GM23338 (cell line): Measurements from ENCODE around the gene MPPED2. TPM values are rescaled to one million over a fixed set of nuclear protein-coding genes. Genes with fewer than 3 reads are reported as not detected.

Experiments
- ATAC-seq: fragments of 200-7000 bp; cut with Tn5 transposase; 3 replicates; pipeline ENCODE4 v1.9.1; 2020
- DNase-seq: peaks from one replicate; pipeline ENCODE4 v3.0.0-alpha.2; 2015; ENCODE audit warnings: low spot score
- H2AFZ ChIP-seq: fragments of 200-600 bp; sonication (generic); 2 replicates; pipeline ENCODE4 v1.8.0; 2016; ENCODE audit warnings: antibody characterized with exemption, mild to moderate bottlenecking, moderate library complexity
- H3F3A ChIP-seq: fragments of 200-600 bp; sonication (generic); replicated peaks from 2 replicates; pipeline ENCODE4 v1.8.0; 2017; ENCODE audit warnings: antibody characterized with exemption, mixed run types, low read depth
- H3K27ac ChIP-seq: fragments of 200-600 bp; sonication (generic); 2 replicates; pipeline ENCODE4 v1.6.1; 2016; ENCODE audit warnings: low read depth
- H3K27me3 ChIP-seq: fragments of 200-600 bp; sonication (generic); 2 replicates; pipeline ENCODE4 v1.8.0; 2016; ENCODE audit warnings: mild to moderate bottlenecking, mixed run types, moderate library complexity; ENCODE audit not compliant: insufficient read depth
- H3K36me3 ChIP-seq: fragments of 200-600 bp; sonication (generic); 2 replicates; pipeline ENCODE4 v1.8.0; 2016; ENCODE audit warnings: mild to moderate bottlenecking; ENCODE audit not compliant: insufficient read depth
- H3K4me1 ChIP-seq: fragments of 200-600 bp; sonication (generic); 2 replicates; pipeline ENCODE4 v1.8.0; 2016; ENCODE audit warnings: mild to moderate bottlenecking, moderate library complexity; ENCODE audit not compliant: insufficient read depth
- H3K4me2 ChIP-seq: fragments of 200-600 bp; sonication (generic); 2 replicates; pipeline ENCODE4 v1.7.1; 2017; ENCODE audit warnings: mixed run types
- H3K4me3 ChIP-seq: fragments of 200-600 bp; sonication (generic); 2 replicates; pipeline ENCODE4 v1.6.1; 2016; ENCODE audit warnings: mixed run types
- H3K79me2 ChIP-seq: fragments of 200-600 bp; sonication (generic); replicated peaks from 2 replicates; pipeline ENCODE4 v1.8.0; 2017; ENCODE audit warnings: mild to moderate bottlenecking; ENCODE audit not compliant: insufficient read depth
- H3K9me2 ChIP-seq: fragments of 200-600 bp; sonication (generic); 2 replicates; pipeline ENCODE4 v1.8.0; 2017; ENCODE audit not compliant: insufficient read depth
- H4K20me1 ChIP-seq: fragments of 200-600 bp; sonication (generic); replicated peaks from 2 replicates; pipeline ENCODE4 v1.8.0; 2017; ENCODE audit warnings: mild to moderate bottlenecking; ENCODE audit not compliant: insufficient read depth
- H3K27ac Mint-ChIP-seq: 2 replicates; pipeline ENCODE4 v1.8.0; 2020; ENCODE audit warnings: inconsistent platforms, mild to moderate bottlenecking, moderate library complexity, mixed read lengths
- H3K27me3 Mint-ChIP-seq: 3 replicates; pipeline ENCODE4 v1.8.0; 2022; ENCODE audit warnings: low read depth, mild to moderate bottlenecking, moderate library complexity, mixed read lengths, inconsistent platforms; ENCODE audit not compliant: insufficient read depth, poor library complexity
- H3K36me3 Mint-ChIP-seq: 3 replicates; pipeline ENCODE4 v1.8.0; 2021; ENCODE audit warnings: low read depth, mild to moderate bottlenecking, inconsistent platforms, moderate library complexity, mixed read lengths
- H3K4me1 Mint-ChIP-seq: 3 replicates; pipeline ENCODE4 v1.8.0; 2020; ENCODE audit warnings: mild to moderate bottlenecking, inconsistent platforms, mixed read lengths
- H3K4me3 Mint-ChIP-seq: 3 replicates; pipeline ENCODE4 v1.8.0; 2021; ENCODE audit warnings: moderate library complexity, mild to moderate bottlenecking, inconsistent platforms, mixed read lengths
- H3K9me3 Mint-ChIP-seq: 3 replicates; pipeline ENCODE4 v1.8.0; 2020; ENCODE audit warnings: moderate library complexity, mild to moderate bottlenecking, inconsistent platforms, mixed read lengths
- CREB1 ChIP-seq: fragments of 250-450 bp; sonication (Bioruptor Pico); IDR thresholded peaks from 2 replicates; pipeline ENCODE4 v1.5.0; 2020; ENCODE audit warnings: low read depth, mild to moderate bottlenecking, moderate library complexity
- ETS1 ChIP-seq: IDR thresholded peaks from 2 replicates; pipeline ENCODE4 v1.6.1; 2016; ENCODE audit warnings: antibody characterized with exemption
- EZH2 ChIP-seq: fragments of 200-600 bp; sonication (generic); IDR thresholded peaks from one replicate; pipeline ENCODE4 v1.8.0; 2017; ENCODE audit warnings: antibody characterized with exemption, mild to moderate bottlenecking, low read depth; ENCODE audit not compliant: unreplicated experiment
- EZH2phosphoT487 ChIP-seq: fragments of 200-600 bp; sonication (generic); IDR thresholded peaks from one replicate; pipeline ENCODE4 v1.8.1; 2018; ENCODE audit warnings: antibody characterized with exemption; ENCODE audit not compliant: unreplicated experiment
- JUNB ChIP-seq: IDR thresholded peaks from one replicate; pipeline ENCODE4 v1.6.1; 2016; ENCODE audit warnings: antibody characterized with exemption; ENCODE audit not compliant: unreplicated experiment
- NANOG ChIP-seq: IDR thresholded peaks from 2 replicates; pipeline ENCODE4 v1.6.1; 2016; ENCODE audit warnings: antibody characterized with exemption, borderline replicate concordance
- POLR2AphosphoS5 ChIP-seq: IDR thresholded peaks from 2 replicates; pipeline ENCODE4 v1.6.1; 2016; ENCODE audit warnings: antibody characterized with exemption, low read depth
- REST ChIP-seq: IDR thresholded peaks from one replicate; pipeline ENCODE4 v1.6.1; 2018; ENCODE audit warnings: antibody characterized with exemption; ENCODE audit not compliant: unreplicated experiment
- STAT1 ChIP-seq: IDR thresholded peaks from one replicate; pipeline ENCODE4 v1.6.1; 2016; ENCODE audit warnings: antibody characterized with exemption; ENCODE audit not compliant: unreplicated experiment
- ZNF114 ChIP-seq: fragments of 250-450 bp; sonication (Bioruptor Pico); IDR thresholded peaks from 2 replicates; pipeline ENCODE4 v1.5.0; 2020; ENCODE audit warnings: mild to moderate bottlenecking, moderate library complexity
- ZNF331 ChIP-seq: fragments of 250-450 bp; sonication (Bioruptor Pico); IDR thresholded peaks from 2 replicates; pipeline ENCODE4 v1.5.0; 2020; ENCODE audit warnings: low read depth, mild to moderate bottlenecking, moderate library complexity
- polyA plus RNA-seq: library from polyadenylated mRNA; unstranded; fragments of >200 nt; fragmentation: Nextera tagmentation; extraction: Ambion mirVana; gene quantifications from 2 replicates; pipeline ENCODE4 v1.2.1, GENCODE V29; 2016
- total RNA-seq: library from RNA; depleted of rRNA; stranded (reverse); fragments of >200 nt; shearing (Covaris generic); gene quantifications from 2 replicates; pipeline ENCODE4 v1.2.3, GENCODE V29; 2014
- TF ChIP-seq, protein P1 (sequence below): fragments of 250-450 bp; sonication (Bioruptor Pico); IDR thresholded peaks from 2 replicates; pipeline ENCODE4 v1.5.0; 2020; ENCODE audit warnings: mild to moderate bottlenecking, moderate library complexity

The MPPED2 gene
- total and polyA plus RNA-seq, 2 experiments from 2014 or later, result 4.4 to 6.8 TPM

GRCh38 chr11:30508594-30508993 is 77.6 kb downstream of the MPPED2 start (continued):
- TF ChIP-seq ETS1 (no peak), NANOG (no peak), EZH2phosphoT487 (no peak), EZH2 (no peak), ZNF331 (CRISPR knock-in tag) (no peak), REST (no peak)

DNA sequence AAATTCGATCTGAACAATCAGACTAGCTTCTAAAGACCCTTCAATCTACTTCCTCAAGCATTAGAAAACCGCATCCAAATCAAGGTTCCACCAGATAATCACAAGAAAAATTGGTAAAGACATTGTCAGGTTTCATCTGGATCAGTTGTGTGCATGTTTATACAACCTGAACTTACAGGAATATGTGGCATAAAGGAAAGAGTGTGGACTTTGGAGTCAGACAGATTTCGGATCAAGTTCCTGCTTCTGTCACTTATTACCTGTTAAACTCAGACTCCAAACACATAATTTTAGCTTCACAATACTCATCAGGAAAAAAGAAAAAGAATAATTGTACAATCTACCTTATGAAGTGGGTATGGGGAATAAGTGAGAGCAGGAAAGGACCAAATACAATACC is 80.5 kb downstream of the MPPED2 start:
- no peak for DNase-seq
- ATAC-seq, result no peak
- no peak overlapping the region for H3K4me3 ChIP-seq
- H3K27me3 ChIP-seq, result no peaks in the 10 kb centered on the region
- Mint-ChIP-seq H3K4me1 (peaks cover 14% of the 10 kb centered on the region), H3K27me3 (no peaks in the 10 kb centered on the region), H3K9me3 (no peaks in the 10 kb centered on the region), H3K27ac (no peak overlapping the region; the same call in 1 of the 2 replicates), H3K36me3 (no peaks in the 10 kb centered on the region), H3K4me3 (no peak overlapping the region)
- H3K4me2 ChIP-seq, result no peak overlapping the region
- no peaks in the 10 kb centered on the region for H3K36me3 ChIP-seq
- H3K27ac ChIP-seq, result no peak overlapping the region
- H3F3A ChIP-seq, result no peaks in the 10 kb centered on the region
- H2AFZ ChIP-seq, result no peak overlapping the region
- peaks cover 5% of the 10 kb centered on the region; the same call in 1 of the 2 replicates for H3K9me2 ChIP-seq
- peaks cover 15% of the 10 kb centered on the region; the same call in 1 of the 2 replicates for H3K4me1 ChIP-seq
- 0 out of 2 replicates have a peak, but pooled peaks cover 5% of the 10 kb centered on the region for H3K79me2 ChIP-seq
- H4K20me1 ChIP-seq, result no peaks in the 10 kb centered on the region
- TF ChIP-seq ZNF114 (CRISPR knock-in tag), result no peak
- no peak for TF ChIP-seq ZNF331 (CRISPR knock-in tag)
- TF ChIP-seq STAT1, result no peak
- no peak for TF ChIP-seq EZH2phosphoT487
- no peak for TF ChIP-seq CREB1 (CRISPR knock-in tag)
- no peak for TF ChIP-seq NANOG
- TF ChIP-seq, protein P1, sequence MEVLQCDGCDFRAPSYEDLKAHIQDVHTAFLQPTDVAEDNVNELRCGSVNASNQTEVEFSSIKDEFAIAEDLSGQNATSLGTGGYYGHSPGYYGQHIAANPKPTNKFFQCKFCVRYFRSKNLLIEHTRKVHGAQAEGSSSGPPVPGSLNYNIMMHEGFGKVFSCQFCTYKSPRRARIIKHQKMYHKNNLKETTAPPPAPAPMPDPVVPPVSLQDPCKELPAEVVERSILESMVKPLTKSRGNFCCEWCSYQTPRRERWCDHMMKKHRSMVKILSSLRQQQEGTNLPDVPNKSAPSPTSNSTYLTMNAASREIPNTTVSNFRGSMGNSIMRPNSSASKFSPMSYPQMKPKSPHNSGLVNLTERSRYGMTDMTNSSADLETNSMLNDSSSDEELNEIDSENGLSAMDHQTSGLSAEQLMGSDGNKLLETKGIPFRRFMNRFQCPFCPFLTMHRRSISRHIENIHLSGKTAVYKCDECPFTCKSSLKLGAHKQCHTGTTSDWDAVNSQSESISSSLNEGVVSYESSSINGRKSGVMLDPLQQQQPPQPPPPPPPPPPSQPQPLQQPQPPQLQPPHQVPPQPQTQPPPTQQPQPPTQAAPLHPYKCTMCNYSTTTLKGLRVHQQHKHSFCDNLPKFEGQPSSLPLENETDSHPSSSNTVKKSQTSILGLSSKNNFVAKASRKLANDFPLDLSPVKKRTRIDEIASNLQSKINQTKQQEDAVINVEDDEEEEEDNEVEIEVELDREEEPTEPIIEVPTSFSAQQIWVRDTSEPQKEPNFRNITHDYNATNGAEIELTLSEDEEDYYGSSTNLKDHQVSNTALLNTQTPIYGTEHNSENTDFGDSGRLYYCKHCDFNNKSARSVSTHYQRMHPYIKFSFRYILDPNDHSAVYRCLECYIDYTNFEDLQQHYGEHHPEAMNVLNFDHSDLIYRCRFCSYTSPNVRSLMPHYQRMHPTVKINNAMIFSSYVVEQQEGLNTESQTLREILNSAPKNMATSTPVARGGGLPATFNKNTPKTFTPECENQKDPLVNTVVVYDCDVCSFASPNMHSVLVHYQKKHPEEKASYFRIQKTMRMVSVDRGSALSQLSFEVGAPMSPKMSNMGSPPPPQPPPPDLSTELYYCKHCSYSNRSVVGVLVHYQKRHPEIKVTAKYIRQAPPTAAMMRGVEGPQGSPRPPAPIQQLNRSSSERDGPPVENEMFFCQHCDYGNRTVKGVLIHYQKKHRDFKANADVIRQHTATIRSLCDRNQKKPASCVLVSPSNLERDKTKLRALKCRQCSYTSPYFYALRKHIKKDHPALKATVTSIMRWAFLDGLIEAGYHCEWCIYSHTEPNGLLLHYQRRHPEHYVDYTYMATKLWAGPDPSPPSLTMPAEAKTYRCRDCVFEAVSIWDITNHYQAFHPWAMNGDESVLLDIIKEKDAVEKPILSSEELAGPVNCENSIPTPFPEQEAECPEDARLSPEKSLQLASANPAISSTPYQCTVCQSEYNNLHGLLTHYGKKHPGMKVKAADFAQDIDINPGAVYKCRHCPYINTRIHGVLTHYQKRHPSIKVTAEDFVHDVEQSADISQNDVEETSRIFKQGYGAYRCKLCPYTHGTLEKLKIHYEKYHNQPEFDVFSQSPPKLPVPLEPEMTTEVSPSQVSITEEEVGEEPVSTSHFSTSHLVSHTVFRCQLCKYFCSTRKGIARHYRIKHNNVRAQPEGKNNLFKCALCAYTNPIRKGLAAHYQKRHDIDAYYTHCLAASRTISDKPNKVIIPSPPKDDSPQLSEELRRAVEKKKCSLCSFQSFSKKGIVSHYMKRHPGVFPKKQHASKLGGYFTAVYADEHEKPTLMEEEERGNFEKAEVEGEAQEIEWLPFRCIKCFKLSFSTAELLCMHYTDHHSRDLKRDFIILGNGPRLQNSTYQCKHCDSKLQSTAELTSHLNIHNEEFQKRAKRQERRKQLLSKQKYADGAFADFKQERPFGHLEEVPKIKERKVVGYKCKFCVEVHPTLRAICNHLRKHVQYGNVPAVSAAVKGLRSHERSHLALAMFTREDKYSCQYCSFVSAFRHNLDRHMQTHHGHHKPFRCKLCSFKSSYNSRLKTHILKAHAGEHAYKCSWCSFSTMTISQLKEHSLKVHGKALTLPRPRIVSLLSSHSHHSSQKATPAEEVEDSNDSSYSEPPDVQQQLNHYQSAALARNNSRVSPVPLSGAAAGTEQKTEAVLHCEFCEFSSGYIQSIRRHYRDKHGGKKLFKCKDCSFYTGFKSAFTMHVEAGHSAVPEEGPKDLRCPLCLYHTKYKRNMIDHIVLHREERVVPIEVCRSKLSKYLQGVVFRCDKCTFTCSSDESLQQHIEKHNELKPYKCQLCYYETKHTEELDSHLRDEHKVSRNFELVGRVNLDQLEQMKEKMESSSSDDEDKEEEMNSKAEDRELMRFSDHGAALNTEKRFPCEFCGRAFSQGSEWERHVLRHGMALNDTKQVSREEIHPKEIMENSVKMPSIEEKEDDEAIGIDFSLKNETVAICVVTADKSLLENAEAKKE (CRISPR knock-in tag), result no peak
- TF ChIP-seq JUNB, result no peak
- TF ChIP-seq POLR2AphosphoS5, result no peak
- TF ChIP-seq ETS1, result no peak
- TF ChIP-seq EZH2, result no peak
